Measurements from ENCODE around the gene SLC39A11. TPM values are rescaled to one million over a fixed set of nuclear protein-coding genes. Genes with fewer than 3 reads are reported as not detected.

SLC39A11 gene
- total and polyA plus RNA-seq, 2 of the 13 experiments (the other 11 are each of a cell fraction or from before 2014, with no cell fraction given): 17.2 to 31.5 TPM

DNA sequence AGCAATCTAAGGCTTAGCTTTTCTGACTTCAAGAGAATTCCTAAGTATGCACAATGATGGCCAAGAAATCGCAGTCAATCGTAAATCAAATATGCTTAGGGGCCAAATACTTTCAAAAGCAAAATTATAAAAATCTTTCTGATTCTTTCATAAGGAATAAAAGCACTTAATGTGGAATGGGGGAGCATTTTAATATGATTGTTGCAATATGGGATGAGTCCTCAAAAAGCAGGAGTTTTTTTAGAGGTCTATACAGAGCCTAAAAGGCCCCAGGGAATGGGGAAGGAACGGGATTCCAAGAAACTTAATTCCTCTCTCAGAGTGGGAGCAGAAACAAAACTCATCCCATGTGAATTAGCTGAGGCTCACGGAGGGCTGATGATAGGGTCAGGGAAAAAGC is 14.7 kb upstream of the SLC39A11 start:
- in situ Hi-C loops (cut with HindIII; ENCODE audit: extremely low pct_ligation_motif_present, low pct_unique_long_range_greater_than_20kb): no loop called here
- no peak for DNase-seq (ENCODE audit: low spot score)

GRCh38 chr17:73105431-73105830 is 12.9 kb upstream of the SLC39A11 start:
- DNase-seq (ENCODE audit: low spot score) (no peak), FAIRE-seq (no peak), ATAC-seq (no peak)
- Histone ChIP-seq H3K4me3 (replicated peaks in 1 of 3; ENCODE audit: insufficient read depth in 1 of 3, low read depth in 2 of 3, low read length in 3 of 3) (no peak overlapping the region), H3K27me3 (ENCODE audit: control insufficient read depth in 1 of 2, insufficient read depth in 2 of 2, low read length in 2 of 2) (peaks cover 0 to 11% of the 10 kb centered on the region in 2 experiments; a peak in 3 of 5 replicates), H3K4me2 (ENCODE audit: low read depth, low read length) (no peak overlapping the region), H3K9ac (ENCODE audit: insufficient read depth, low read depth, low read length) (no peak overlapping the region), H3K4me1 (ENCODE audit: insufficient read depth, low read length) (peaks cover 11% of the 10 kb centered on the region), H3K79me2 (ENCODE audit: insufficient read depth, low read length) (no peaks in the 10 kb centered on the region), H2AFZ (ENCODE audit: low read length) (no peak overlapping the region), H4K20me1 (ENCODE audit: insufficient read depth, low read length) (no peaks in the 10 kb centered on the region), H3K27ac (ENCODE audit: extremely low read length, insufficient read depth, low read length) (no peak overlapping the region), H3K36me3 (replicated peaks in 1 of 2; ENCODE audit: control insufficient read depth in 1 of 2, insufficient read depth in 2 of 2, low read length in 2 of 2) (no peaks in the 10 kb centered on the region), H3K9me3 (ENCODE audit: low read length) (peaks cover 4% of the 10 kb centered on the region; the same call in 1 of the 2 replicates)
- WGBS (ENCODE audit: low lambda C conversion rate): 36% methylated on average over 1 of the region's 1 CpG
- ChIA-PET POLR2A (no interaction called here), CTCF (ENCODE audit: low intra/inter-chr PET ratio, low total read pairs) (no interaction called here)
- BruUV-seq (replicated peaks): no TSS peak
- intact Hi-C loops (cut with micrococcal nuclease; ENCODE audit: unreplicated experiment) (no loop called here), in situ Hi-C loops (cut with HindIII; ENCODE audit: extremely low pct_ligation_motif_present, low pct_unique_long_range_greater_than_20kb) (no loop called here)
- TF ChIP-seq ZNF280D (CRISPR knock-in tag; IDR thresholded peaks at IDR 0.05) (no peak), ZBTB38 (CRISPR knock-in tag; IDR thresholded peaks at IDR 0.05) (no peak), MXD3 (CRISPR knock-in tag; IDR thresholded peaks at IDR 0.05) (no peak), KLF11 (CRISPR knock-in tag; IDR thresholded peaks at IDR 0.05) (no peak), ELF1 (CRISPR knock-in tag; IDR thresholded peaks at IDR 0.05) (no peak), SNAPC5 (CRISPR knock-in tag; IDR thresholded peaks at IDR 0.05; ENCODE audit: borderline replicate concordance) (no peak)

More for the DNA sequence above, 14.7 kb upstream of the SLC39A11 start:
- intact Hi-C loops (cut with micrococcal nuclease; ENCODE audit: unreplicated experiment): no loop called here
- Histone ChIP-seq H2AFZ (ENCODE audit: low read length) (no peak overlapping the region), H3K9ac (ENCODE audit: insufficient read depth, low read depth, low read length) (no peak overlapping the region), H3K9me3 (ENCODE audit: low read length) (peaks cover 4% of the 10 kb centered on the region; the same call in 1 of the 2 replicates), H3K27me3 (ENCODE audit: control insufficient read depth in 1 of 2, insufficient read depth in 2 of 2, low read length in 2 of 2) (peaks cover 1 to 15% of the 10 kb centered on the region in 2 experiments; a peak in 3 of 5 replicates), H3K36me3 (replicated peaks in 1 of 2; ENCODE audit: control insufficient read depth in 1 of 2, insufficient read depth in 2 of 2, low read length in 2 of 2) (no peaks in the 10 kb centered on the region), H3K79me2 (ENCODE audit: insufficient read depth, low read length) (no peaks in the 10 kb centered on the region), H4K20me1 (ENCODE audit: insufficient read depth, low read length) (no peaks in the 10 kb centered on the region), H3K4me1 (ENCODE audit: insufficient read depth, low read length) (peaks cover 11% of the 10 kb centered on the region), H3K4me3 (replicated peaks in 1 of 3; ENCODE audit: insufficient read depth in 1 of 3, low read depth in 2 of 3, low read length in 3 of 3) (no peak overlapping the region), H3K27ac (ENCODE audit: extremely low read length, insufficient read depth, low read length) (no peak overlapping the region), H3K4me2 (ENCODE audit: low read depth, low read length) (no peak overlapping the region)
- BruUV-seq (replicated peaks): no TSS peak
- no peak for TF ChIP-seq PHB2 (IDR thresholded peaks at IDR 0.05; ENCODE audit: partially characterized antibody)
- no peak for TF ChIP-seq FOXO1 (CRISPR knock-in tag; IDR thresholded peaks at IDR 0.05)
- TF ChIP-seq TOE1 (CRISPR knock-in tag; IDR thresholded peaks at IDR 0.05): no peak
- TF ChIP-seq KDM1A (CRISPR knock-in tag; IDR thresholded peaks at IDR 0.05): no peak
- TF ChIP-seq, protein P1, sequence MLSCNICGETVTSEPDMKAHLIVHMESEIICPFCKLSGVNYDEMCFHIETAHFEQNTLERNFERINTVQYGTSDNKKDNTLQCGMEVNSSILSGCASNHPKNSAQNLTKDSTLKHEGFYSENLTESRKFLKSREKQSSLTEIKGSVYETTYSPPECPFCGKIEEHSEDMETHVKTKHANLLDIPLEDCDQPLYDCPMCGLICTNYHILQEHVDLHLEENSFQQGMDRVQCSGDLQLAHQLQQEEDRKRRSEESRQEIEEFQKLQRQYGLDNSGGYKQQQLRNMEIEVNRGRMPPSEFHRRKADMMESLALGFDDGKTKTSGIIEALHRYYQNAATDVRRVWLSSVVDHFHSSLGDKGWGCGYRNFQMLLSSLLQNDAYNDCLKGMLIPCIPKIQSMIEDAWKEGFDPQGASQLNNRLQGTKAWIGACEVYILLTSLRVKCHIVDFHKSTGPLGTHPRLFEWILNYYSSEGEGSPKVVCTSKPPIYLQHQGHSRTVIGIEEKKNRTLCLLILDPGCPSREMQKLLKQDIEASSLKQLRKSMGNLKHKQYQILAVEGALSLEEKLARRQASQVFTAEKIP (CRISPR knock-in tag; IDR thresholded peaks at IDR 0.05; ENCODE audit: borderline replicate concordance): no peak
- no peak for TF ChIP-seq ZMYM2 (CRISPR knock-in tag; IDR thresholded peaks at IDR 0.05)
- no peak for TF ChIP-seq ZSCAN9 (CRISPR knock-in tag; IDR thresholded peaks at IDR 0.05; ENCODE audit: borderline replicate concordance)
- no peak for TF ChIP-seq NFIC (IDR thresholded peaks at IDR 0.05; ENCODE audit: low read length)
- TF ChIP-seq KDM5A (IDR thresholded peaks at IDR 0.05; ENCODE audit: borderline replicate concordance, low read length): no peak
- no peak for TF ChIP-seq ZNF773 (CRISPR knock-in tag; IDR thresholded peaks at IDR 0.05; ENCODE audit: borderline replicate concordance)
- TF ChIP-seq DR1 (CRISPR knock-in tag; IDR thresholded peaks at IDR 0.05): no peak
- TF ChIP-seq ZNF432 (CRISPR knock-in tag; IDR thresholded peaks at IDR 0.05; ENCODE audit: borderline replicate concordance): no peak
- TF ChIP-seq ZNF552 (CRISPR knock-in tag; IDR thresholded peaks at IDR 0.05; ENCODE audit: borderline replicate concordance): no peak
- no peak for TF ChIP-seq ZNF724P (CRISPR knock-in tag; IDR thresholded peaks at IDR 0.05; ENCODE audit: borderline replicate concordance)
- 52% methylated on average over 4 of the region's 4 CpGs for WGBS (ENCODE audit: low lambda C conversion rate)
- ATAC-seq (no peak), FAIRE-seq (no peak)
- CTCF ChIA-PET (ENCODE audit: low intra/inter-chr PET ratio, low total read pairs): no interaction called here
- POLR2A ChIA-PET: no interaction called here

Measured in HepG2 (cell line).